Caco-2 (cell line): ENCODE data around the gene FUBP3. TPM values are rescaled to one million over a fixed set of nuclear protein-coding genes. Genes with fewer than 3 reads are reported as not detected.

ENCODE experiments used
- BruUV-seq: library from RNA; stranded (reverse); fragments of 400-500 nt; replicated peaks from 2 replicates; lab custom pipeline; 2021; lab: Mats Ljungman, UMichigan
- CTCF ChIA-PET: fragments of 300-600 bp; sonication (Branson Sonifier 250); formaldehyde crosslinking; loops from one replicate; lab custom pipeline; 2022; ENCODE audit warnings: antibody characterized with exemption; lab: Charles Lee
- POLR2A ChIA-PET: fragments of 300-600 bp; sonication (Branson Sonifier 250); formaldehyde crosslinking; loops from one replicate; lab custom pipeline; 2022; ENCODE audit warnings: antibody characterized with exemption; lab: Charles Lee
- DNase-seq, 2 experiments: peaks; one replicate each; pipeline versions ENCODE4 v3.0.0 to v3.0.0-alpha.2; 2020 to 2022
- H3K27me3 ChIP-seq: replicated peaks from 2 replicates; pipeline ENCODE4 v1.6.0; 2011; ENCODE audit warnings: low read length; ENCODE audit not compliant: control insufficient read depth, insufficient read depth
- H3K36me3 ChIP-seq: 2 replicates; pipeline ENCODE4 v1.5.1; 2011; ENCODE audit warnings: low read length; ENCODE audit not compliant: control insufficient read depth, insufficient read depth
- H3K4me1 ChIP-seq: fragments of 250-450 bp; sonication (Bioruptor Pico); 2 replicates; pipeline ENCODE4 v1.5.1; 2020; ENCODE audit warnings: mild to moderate bottlenecking
- H3K4me3 ChIP-seq: 2 replicates; pipeline ENCODE4 v1.5.1; 2011; ENCODE audit warnings: low read depth, mild to moderate bottlenecking, control low read depth, low read length
- H3K9me3 ChIP-seq: fragments of 250-450 bp; sonication (Bioruptor Pico); 2 replicates; pipeline ENCODE4 v1.5.1; 2020; ENCODE audit warnings: mild to moderate bottlenecking, moderate library complexity
- H3K27ac Mint-ChIP-seq: one replicate; pipeline ENCODE4 v1.8.0; 2022; ENCODE audit warnings: mixed read lengths; ENCODE audit not compliant: unreplicated experiment
- H3K27me3 Mint-ChIP-seq: one replicate; pipeline ENCODE4 v1.8.0; 2022; ENCODE audit warnings: mixed read lengths; ENCODE audit not compliant: insufficient read depth, unreplicated experiment
- H3K36me3 Mint-ChIP-seq: one replicate; pipeline ENCODE4 v1.8.0; 2022; ENCODE audit warnings: mild to moderate bottlenecking, mixed read lengths; ENCODE audit not compliant: insufficient read depth, unreplicated experiment
- H3K4me1 Mint-ChIP-seq: one replicate; pipeline ENCODE4 v1.8.0; 2022; ENCODE audit warnings: low read depth, mixed read lengths; ENCODE audit not compliant: unreplicated experiment
- H3K4me3 Mint-ChIP-seq: one replicate; pipeline ENCODE4 v1.8.0; 2022; ENCODE audit warnings: mild to moderate bottlenecking, moderate library complexity, mixed read lengths; ENCODE audit not compliant: unreplicated experiment
- H3K9me3 Mint-ChIP-seq: one replicate; pipeline ENCODE4 v1.8.0; 2022; ENCODE audit warnings: mixed read lengths; ENCODE audit not compliant: unreplicated experiment
- CTCF ChIP-seq, 2 experiments: fragments of 200-600 bp in 1 of 2; IDR thresholded peaks; 1 replicate in 1 of 2; 2 replicates in 1 of 2; pipeline versions ENCODE4 v1.5.1 to v1.8.0; 2011 to 2022; ENCODE audit warnings: antibody characterized with exemption in 1 of 2, control low read depth in 1 of 2, inconsistent platforms in 1 of 2, low read depth in 1 of 2, low read length in 1 of 2, mild to moderate bottlenecking in 1 of 2, moderate library complexity in 1 of 2; ENCODE audit not compliant: insufficient read depth in 1 of 2, severe bottlenecking in 1 of 2, unreplicated experiment in 1 of 2
- intact Hi-C: fragments of 100-400 bp; cut with micrococcal nuclease; formaldehyde crosslinking; loops from one replicate; pipeline ENCODE4 v1.10.0; 2022; ENCODE audit not compliant: unreplicated experiment
- total RNA-seq: library from RNA; stranded (reverse); gene quantifications from 2 replicates; pipeline ENCODE4 v1.2.3, GENCODE V29; 2022

The FUBP3 gene
- total RNA-seq, 1 experiment from 2014 or later, result 76.1 TPM

GRCh38 chr9:130629443-130630070 is 50.2 kb downstream of the FUBP3 start:
- CTCF ChIA-PET, result no interaction called here
- no peak for DNase-seq
- intact Hi-C loops, result loop anchor here (10.0 kb wide), 1 partner anchor 165 kb away; no protein-coding TSS in a partner anchor
- Mint-ChIP-seq H3K36me3 (peaks cover 77% of the 10 kb centered on the region), H3K4me3 (no peak overlapping the region), H3K27me3 (no peaks in the 10 kb centered on the region), H3K9me3 (no peaks in the 10 kb centered on the region), H3K4me1 (no peaks in the 10 kb centered on the region), H3K27ac (no peak overlapping the region)
- Histone ChIP-seq H3K36me3 (no peaks in the 10 kb centered on the region; the same call in 1 of the 2 replicates), H3K4me1 (no peaks in the 10 kb centered on the region), H3K27me3 (no peaks in the 10 kb centered on the region), H3K9me3 (no peaks in the 10 kb centered on the region), H3K4me3 (no peak overlapping the region)
- TF ChIP-seq CTCF (IDR thresholded peaks at IDR 0.05; ENCODE audit: insufficient read depth in 1 of 2, low read depth in 1 of 2, low read length in 1 of 2, severe bottlenecking in 1 of 2, unreplicated experiment in 1 of 2), result no peak
- POLR2A ChIA-PET, result no interaction called here
- BruUV-seq, result no TSS peak

GRCh38 chr9:130630071-130630450 is 50.7 kb downstream of the FUBP3 start:
- Histone ChIP-seq H3K4me3 (no peak overlapping the region), H3K9me3 (no peaks in the 10 kb centered on the region), H3K4me1 (no peaks in the 10 kb centered on the region), H3K27me3 (no peaks in the 10 kb centered on the region), H3K36me3 (no peaks in the 10 kb centered on the region; the same call in 1 of the 2 replicates)
- no TSS peak for BruUV-seq
- POLR2A ChIA-PET, result no interaction called here
- H3K9me3 Mint-ChIP-seq, result no peaks in the 10 kb centered on the region
- CTCF ChIA-PET, result no interaction called here
- TF ChIP-seq CTCF (IDR thresholded peaks at IDR 0.05; ENCODE audit: insufficient read depth in 1 of 2, low read depth in 1 of 2, low read length in 1 of 2, severe bottlenecking in 1 of 2, unreplicated experiment in 1 of 2), result no peak
- H3K4me1 Mint-ChIP-seq, result no peaks in the 10 kb centered on the region
- intact Hi-C loops, result no loop called here
- no peak overlapping the region for H3K27ac Mint-ChIP-seq
- H3K4me3 Mint-ChIP-seq, result no peak overlapping the region
- peaks cover 77% of the 10 kb centered on the region for H3K36me3 Mint-ChIP-seq
- no peaks in the 10 kb centered on the region for H3K27me3 Mint-ChIP-seq
- no peak for DNase-seq

GRCh38 chr9:130630506-130631330 is 51.3 kb downstream of the FUBP3 start:
- no peak for TF ChIP-seq CTCF (IDR thresholded peaks at IDR 0.05; ENCODE audit: insufficient read depth in 1 of 2, low read depth in 1 of 2, low read length in 1 of 2, severe bottlenecking in 1 of 2, unreplicated experiment in 1 of 2)
- ChIA-PET CTCF (no interaction called here), POLR2A (no interaction called here)
- H3K4me3 ChIP-seq, result no peak overlapping the region
- H3K27me3 ChIP-seq, result no peaks in the 10 kb centered on the region
- Mint-ChIP-seq H3K36me3 (peaks cover 78% of the 10 kb centered on the region), H3K27ac (no peak overlapping the region), H3K27me3 (no peaks in the 10 kb centered on the region), H3K4me3 (no peak overlapping the region), H3K9me3 (no peaks in the 10 kb centered on the region), H3K4me1 (no peaks in the 10 kb centered on the region)
- no peaks in the 10 kb centered on the region for H3K4me1 ChIP-seq
- no TSS peak for BruUV-seq
- no peaks in the 10 kb centered on the region; the same call in 1 of the 2 replicates for H3K36me3 ChIP-seq
- intact Hi-C loops, result no loop called here
- no peaks in the 10 kb centered on the region for H3K9me3 ChIP-seq
- no peak for DNase-seq
